ENCODE measurements around the gene RHBDL2. TPM values are rescaled to one million over a fixed set of nuclear protein-coding genes. Genes with fewer than 3 reads are reported as not detected.

RHBDL2 gene
- total RNA-seq, 1 donor from 2014 or later: not detected

- peak; percentile 34 for TF ChIP-seq CTCF (conservative IDR thresholded peaks at IDR 0.05; ENCODE audit: low read depth, low read length)
- H3K4me3 ChIP-seq (ENCODE audit: low read depth, low read length): no peak overlapping the region
- DNase-seq (ENCODE audit: low read depth): no peak
These were observed 22.5 kb upstream of the RHBDL2 start for GRCh38 chr1:38964140-38964548.

- TF ChIP-seq CTCF (conservative IDR thresholded peaks at IDR 0.05; ENCODE audit: low read depth, low read length): no peak
- no peak overlapping the region for H3K4me3 ChIP-seq (ENCODE audit: low read depth, low read length)
- DNase-seq (ENCODE audit: low read depth): no peak
These were observed 20.9 kb upstream of the RHBDL2 start for GRCh38 chr1:38962560-38962959.

- TF ChIP-seq CTCF (conservative IDR thresholded peaks at IDR 0.05; ENCODE audit: low read depth, low read length): no peak
- no peak for DNase-seq (ENCODE audit: low read depth)
- no peak overlapping the region for H3K4me3 ChIP-seq (ENCODE audit: low read depth, low read length)
These were observed 20.5 kb upstream of the RHBDL2 start for GRCh38 chr1:38962113-38962512.

- H3K4me3 ChIP-seq (ENCODE audit: low read depth, low read length): no peak overlapping the region
- DNase-seq (ENCODE audit: low read depth): no peak
- TF ChIP-seq CTCF (conservative IDR thresholded peaks at IDR 0.05; ENCODE audit: low read depth, low read length): no peak
These were observed 17.3 kb upstream of the RHBDL2 start for GRCh38 chr1:38958967-38959366.

- H3K4me3 ChIP-seq (ENCODE audit: low read depth, low read length): no peak overlapping the region
- DNase-seq (ENCODE audit: low read depth): no peak
- TF ChIP-seq CTCF (conservative IDR thresholded peaks at IDR 0.05; ENCODE audit: low read depth, low read length): no peak
These were observed 11.8 kb upstream of the RHBDL2 start for GRCh38 chr1:38953433-38953860.

GRCh38 chr1:38950553-38950952 lies 8.9 kb upstream of the RHBDL2 start:
- TF ChIP-seq CTCF (conservative IDR thresholded peaks at IDR 0.05; ENCODE audit: low read depth, low read length): no peak
- no peak overlapping the region for H3K4me3 ChIP-seq (ENCODE audit: low read depth, low read length)
- no peak for DNase-seq (ENCODE audit: low read depth)

- no peak overlapping the region for H3K4me3 ChIP-seq (ENCODE audit: low read depth, low read length)
- no peak for TF ChIP-seq CTCF (conservative IDR thresholded peaks at IDR 0.05; ENCODE audit: low read depth, low read length)
- no peak for DNase-seq (ENCODE audit: low read depth)
These were observed 2.9 kb upstream of the RHBDL2 start for GRCh38 chr1:38944547-38944946.

All from epithelial cell of proximal tubule (primary cell).